IPS DF 6.9 (cell line): Measurements from ENCODE around the gene GRIN2A.

Experiments
- DNase-seq: peaks from one replicate; pipeline ENCODE4 v3.0.0-alpha.2; 2013; ENCODE audit warnings: low read depth, low spot score
- H3K27ac ChIP-seq: one replicate; pipeline ENCODE4 v1.5.1; 2013; ENCODE audit warnings: low read length, control low read depth
- H3K27me3 ChIP-seq: 2 replicates; pipeline ENCODE4 v1.6.1; 2013; ENCODE audit warnings: mild to moderate bottlenecking, low read length; ENCODE audit not compliant: control insufficient read depth, insufficient read depth
- H3K36me3 ChIP-seq: 2 replicates; pipeline ENCODE4 v1.6.1; 2013; ENCODE audit warnings: low read length; ENCODE audit not compliant: control insufficient read depth, insufficient read depth
- H3K4me1 ChIP-seq: 2 replicates; pipeline ENCODE4 v1.6.1; 2013; ENCODE audit warnings: low read length; ENCODE audit not compliant: control insufficient read depth, insufficient read depth
- H3K4me3 ChIP-seq: 2 replicates; pipeline ENCODE4 v1.5.1; 2013; ENCODE audit warnings: mild to moderate bottlenecking, low read length
- H3K9me3 ChIP-seq: 2 replicates; pipeline ENCODE4 v1.6.1; 2013; ENCODE audit warnings: low read length, inconsistent platforms; ENCODE audit not compliant: control insufficient read depth, insufficient read depth
- WGBS: extraction: QIAGEN DNeasy Blood & Tissue Kit; methylation state at CpG from one replicate; pipeline ENCODE4 v1.1.7; 2013; ENCODE audit warnings: mixed read lengths, missing lambda C conversion rate; ENCODE audit not compliant: insufficient read length, insufficient coverage; 5-methylcytosine and 5-hydroxymethylcytosine counted together

Gene GRIN2A

GRCh38 chr16:10114409-10114808 lies 67.8 kb downstream of the GRIN2A start:
- Histone ChIP-seq H3K36me3 (no peaks in the 10 kb centered on the region), H3K27me3 (no peaks in the 10 kb centered on the region), H3K4me1 (no peaks in the 10 kb centered on the region; the same call in 1 of the 2 replicates), H3K9me3 (no peaks in the 10 kb centered on the region), H3K27ac (no peak overlapping the region), H3K4me3 (no peak overlapping the region)
- DNase-seq = no peak
- WGBS = no CpG with 5 or more reads among the region's 4 CpGs

- no peak for DNase-seq
- no peaks in the 10 kb centered on the region; the same call in 1 of the 2 replicates for H3K4me1 ChIP-seq
- no peak overlapping the region for H3K4me3 ChIP-seq
- H3K36me3 ChIP-seq = no peaks in the 10 kb centered on the region
- no peaks in the 10 kb centered on the region for H3K9me3 ChIP-seq
- H3K27ac ChIP-seq = no peak overlapping the region
- H3K27me3 ChIP-seq = no peaks in the 10 kb centered on the region
- WGBS = no CpG with 5 or more reads among the region's 7 CpGs
Observed at GRCh38 chr16:10113248-10113647, 69.0 kb downstream of the GRIN2A start.

- no peak for DNase-seq
- no peaks in the 10 kb centered on the region; the same call in 1 of the 2 replicates for H3K4me1 ChIP-seq
- no peaks in the 10 kb centered on the region for H3K9me3 ChIP-seq
- no peaks in the 10 kb centered on the region for H3K36me3 ChIP-seq
- no peak overlapping the region for H3K4me3 ChIP-seq
- WGBS = no CpG with 5 or more reads among the region's 5 CpGs
- H3K27me3 ChIP-seq = no peaks in the 10 kb centered on the region
- H3K27ac ChIP-seq = no peak overlapping the region
Observed at GRCh38 chr16:10112021-10112420, 70.2 kb downstream of the GRIN2A start.

- Histone ChIP-seq H3K27ac (no peak overlapping the region), H3K9me3 (no peaks in the 10 kb centered on the region), H3K4me1 (no peaks in the 10 kb centered on the region; the same call in 1 of the 2 replicates), H3K27me3 (no peaks in the 10 kb centered on the region), H3K4me3 (no peak overlapping the region), H3K36me3 (no peaks in the 10 kb centered on the region)
- no peak for DNase-seq
- no CpG with 5 or more reads among the region's 26 CpGs for WGBS
Observed at GRCh38 chr16:10111156-10111761, 71.0 kb downstream of the GRIN2A start.

GRCh38 chr16:10110552-10110951 lies 71.7 kb downstream of the GRIN2A start:
- H3K4me3 ChIP-seq = no peak overlapping the region
- no CpG with 5 or more reads among the region's 4 CpGs for WGBS
- no peak overlapping the region for H3K27ac ChIP-seq
- no peak for DNase-seq
- no peaks in the 10 kb centered on the region; the same call in 1 of the 2 replicates for H3K4me1 ChIP-seq
- no peaks in the 10 kb centered on the region for H3K36me3 ChIP-seq
- H3K9me3 ChIP-seq = no peaks in the 10 kb centered on the region
- H3K27me3 ChIP-seq = no peaks in the 10 kb centered on the region

DNA sequence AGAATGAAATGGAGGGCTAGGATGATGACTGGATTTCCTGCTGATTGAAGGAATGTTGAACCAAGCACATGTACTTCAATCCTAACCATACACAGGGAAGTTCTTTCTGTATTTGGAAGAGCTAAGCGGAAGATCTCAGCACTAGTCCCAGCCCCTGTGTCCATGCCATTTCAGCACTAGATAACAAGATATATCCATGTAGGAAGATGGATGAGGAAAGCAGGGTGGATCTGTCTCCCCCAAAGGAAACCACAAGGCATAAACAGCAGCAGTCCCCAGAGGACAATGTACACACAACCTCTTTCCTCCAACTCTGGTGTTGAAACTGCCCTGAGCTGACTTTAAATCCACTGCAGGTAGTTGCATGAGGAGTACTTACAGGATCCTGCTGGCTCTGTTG lies 75.1 kb downstream of the GRIN2A start:
- WGBS = no CpG with 5 or more reads among the region's 1 CpG
- no peaks in the 10 kb centered on the region for H3K9me3 ChIP-seq
- H3K4me1 ChIP-seq = no peaks in the 10 kb centered on the region; the same call in 1 of the 2 replicates
- no peak for DNase-seq
- no peak overlapping the region for H3K4me3 ChIP-seq
- H3K36me3 ChIP-seq = no peaks in the 10 kb centered on the region
- no peak overlapping the region for H3K27ac ChIP-seq
- H3K27me3 ChIP-seq = no peaks in the 10 kb centered on the region

- WGBS = no CpG with 5 or more reads among the region's 1 CpG
Observed at GRCh38 chr16:10103700-10104099, 78.5 kb downstream of the GRIN2A start.

DNA sequence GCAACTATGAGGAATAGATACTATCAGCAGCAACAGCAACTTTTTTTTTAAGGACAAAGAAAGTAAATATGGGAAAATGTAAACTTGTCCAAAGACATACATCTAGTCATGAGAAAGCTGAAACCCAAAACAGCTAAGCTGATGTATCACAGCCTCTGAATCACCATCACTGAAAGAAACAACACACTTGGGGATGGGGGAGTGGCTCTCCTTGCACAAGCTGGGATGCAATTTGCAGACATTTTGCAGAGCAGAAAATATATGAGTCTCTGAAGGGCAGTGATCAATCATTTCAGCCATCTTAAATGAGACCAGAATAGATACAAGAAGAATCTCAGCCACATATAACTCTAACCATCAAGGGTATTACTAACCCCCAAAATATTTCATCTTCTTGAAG lies 79.1 kb downstream of the GRIN2A start:
- H3K4me1 ChIP-seq = no peaks in the 10 kb centered on the region
- no peaks in the 10 kb centered on the region for H3K9me3 ChIP-seq
- H3K27me3 ChIP-seq = no peaks in the 10 kb centered on the region
- no peak for DNase-seq
- H3K36me3 ChIP-seq = no peaks in the 10 kb centered on the region
- H3K27ac ChIP-seq = no peak overlapping the region
- no peak overlapping the region for H3K4me3 ChIP-seq

More at GRCh38 chr16:10103700-10104099, 78.5 kb downstream of the GRIN2A start:
- no peaks in the 10 kb centered on the region for H3K9me3 ChIP-seq
- no peak overlapping the region for H3K27ac ChIP-seq
- H3K27me3 ChIP-seq = no peaks in the 10 kb centered on the region
- no peak overlapping the region for H3K4me3 ChIP-seq
- no peaks in the 10 kb centered on the region for H3K36me3 ChIP-seq
- no peak for DNase-seq
- no peaks in the 10 kb centered on the region for H3K4me1 ChIP-seq

DNA sequence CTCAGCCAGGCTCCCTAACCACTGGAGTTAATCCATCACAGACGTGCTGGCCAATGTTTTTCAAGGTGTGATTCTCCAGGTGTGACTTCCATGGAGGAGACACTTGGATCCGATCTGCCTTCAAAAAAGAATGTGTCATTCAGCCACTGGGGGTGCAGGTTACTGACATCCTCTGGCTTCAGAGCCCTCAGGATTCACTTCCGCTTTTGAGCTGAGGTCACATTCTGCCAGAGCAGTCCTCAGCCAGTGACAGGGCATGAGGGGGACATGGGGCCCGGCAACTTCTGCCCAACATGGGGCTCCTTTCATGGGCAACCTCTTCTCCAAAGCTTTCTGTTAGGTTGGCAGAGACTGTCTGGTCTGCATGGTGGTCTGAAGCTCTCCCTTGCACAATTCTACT lies 81.4 kb downstream of the GRIN2A start:
- Histone ChIP-seq H3K4me1 (no peaks in the 10 kb centered on the region), H3K27me3 (no peaks in the 10 kb centered on the region), H3K36me3 (no peaks in the 10 kb centered on the region), H3K27ac (no peak overlapping the region), H3K9me3 (no peaks in the 10 kb centered on the region), H3K4me3 (no peak overlapping the region)
- no CpG with 5 or more reads among the region's 4 CpGs for WGBS
- DNase-seq = no peak

GRCh38 chr16:10098991-10099390 lies 83.2 kb downstream of the GRIN2A start:
- Histone ChIP-seq H3K36me3 (no peaks in the 10 kb centered on the region), H3K4me1 (no peaks in the 10 kb centered on the region)
- no peak for DNase-seq

DNA sequence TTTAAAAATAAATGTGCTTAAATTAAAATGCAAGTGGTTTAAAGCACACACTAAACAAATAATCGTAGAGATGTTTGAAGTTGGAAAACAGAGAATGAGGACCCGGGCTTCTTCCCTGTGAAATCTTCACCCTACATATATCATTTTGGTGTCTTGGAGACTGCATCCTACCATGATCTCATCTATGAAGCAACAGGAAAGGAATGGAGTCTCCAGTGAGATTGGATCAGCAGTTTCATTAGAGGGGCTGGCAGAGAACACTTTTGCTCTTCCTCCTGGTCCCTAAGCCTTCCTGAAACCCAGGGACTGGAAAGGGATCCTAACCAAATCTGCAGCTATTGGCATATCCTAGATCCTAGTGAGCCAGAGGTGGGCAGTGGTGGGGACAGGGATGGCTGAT lies 85.0 kb downstream of the GRIN2A start:
- no peak for DNase-seq

More at GRCh38 chr16:10098991-10099390, 83.2 kb downstream of the GRIN2A start:
- Histone ChIP-seq H3K27ac (no peak overlapping the region), H3K27me3 (no peaks in the 10 kb centered on the region), H3K4me3 (no peak overlapping the region), H3K9me3 (no peaks in the 10 kb centered on the region)

More for the DNA sequence above, 85.0 kb downstream of the GRIN2A start:
- no peaks in the 10 kb centered on the region for H3K9me3 ChIP-seq
- no peaks in the 10 kb centered on the region for H3K36me3 ChIP-seq
- no peaks in the 10 kb centered on the region for H3K27me3 ChIP-seq
- no peaks in the 10 kb centered on the region for H3K4me1 ChIP-seq
- WGBS = no CpG with 5 or more reads among the region's 2 CpGs
- H3K27ac ChIP-seq = no peak overlapping the region
- H3K4me3 ChIP-seq = no peak overlapping the region
